GM21367 (cell line): ENCODE results near the gene EOLA1.
"Not testable (repeated sequence)": the region's sequence is repeated elsewhere in the genome, so short reads cannot be mapped to it uniquely, and the experiment has no call there.

Source experiments
- ATAC-seq: cut with Tn5 transposase; IDR thresholded peaks from one replicate; pipeline ENCODE4 v1.9.1; 2021; ENCODE audit not compliant: unreplicated experiment

Gene EOLA1

GRCh38 chrX:149540621-149541520, at the start of gene EOLA1:
Gene EOLA1, plus strand, starts transcription at chrX:149541012. Its CDS starts 4,619 bp downstream, at chrX:149545631.
- ATAC-seq = peak; percentile 75

GRCh38 chrX:149491812-149492211, 49.0 kb upstream of the EOLA1 start:
- no peak for ATAC-seq

GRCh38 chrX:149493567-149494562, 46.9 kb upstream of the EOLA1 start:
- no peak for ATAC-seq

GRCh38 chrX:149494844-149495565, 45.8 kb upstream of the EOLA1 start:
- ATAC-seq = no peak

GRCh38 chrX:149495573-149496071, 45.2 kb upstream of the EOLA1 start:
- ATAC-seq = no peak

GRCh38 chrX:149497054-149497453, 43.8 kb upstream of the EOLA1 start:
- ATAC-seq = no peak

GRCh38 chrX:149497626-149498025, 43.2 kb upstream of the EOLA1 start:
- ATAC-seq = no peak

GRCh38 chrX:149498767-149499166, 42.0 kb upstream of the EOLA1 start:
- no peak for ATAC-seq

GRCh38 chrX:149499766-149500165, 41.0 kb upstream of the EOLA1 start:
- no peak for ATAC-seq

- not testable (repeated sequence) for ATAC-seq
Measured at GRCh38 chrX:149502923-149503322, 37.9 kb upstream of the EOLA1 start.

GRCh38 chrX:149503446-149503845, 37.4 kb upstream of the EOLA1 start:
- ATAC-seq = peak; percentile 64

- peak; percentile 59 for ATAC-seq
Measured at GRCh38 chrX:149504226-149504914, 36.4 kb upstream of the EOLA1 start.

GRCh38 chrX:149504915-149505651, 35.7 kb upstream of the EOLA1 start, which contains the start of gene IDS:
Gene IDS, minus strand, starts transcription at chrX:149505306. Its CDS starts 169 bp downstream, at chrX:149505137.
- peak; percentile 69 for ATAC-seq

GRCh38 chrX:149505671-149506070, 35.1 kb upstream of the EOLA1 start:
- no peak for ATAC-seq

- ATAC-seq = no peak
Measured at GRCh38 chrX:149506349-149506748, 34.5 kb upstream of the EOLA1 start.

GRCh38 chrX:149508467-149508866, 32.3 kb upstream of the EOLA1 start:
- no peak for ATAC-seq

GRCh38 chrX:149510386-149510785, 30.4 kb upstream of the EOLA1 start:
- ATAC-seq = peak; percentile 48

- no peak for ATAC-seq
Measured at GRCh38 chrX:149511081-149511480, 29.7 kb upstream of the EOLA1 start.

- ATAC-seq = peak; percentile 88
Measured at GRCh38 chrX:149512225-149512885, 28.5 kb upstream of the EOLA1 start.
